ENCODE measurements around the gene SETD3. TPM values are rescaled to one million over a fixed set of nuclear protein-coding genes. Genes with fewer than 3 reads are reported as not detected.
A peak's percentile ranks its signal among the peaks of the same experiment; 100 is the strongest.

The SETD3 gene
- total RNA-seq, 1 donor from 2014 or later = 49.1 TPM

DNA sequence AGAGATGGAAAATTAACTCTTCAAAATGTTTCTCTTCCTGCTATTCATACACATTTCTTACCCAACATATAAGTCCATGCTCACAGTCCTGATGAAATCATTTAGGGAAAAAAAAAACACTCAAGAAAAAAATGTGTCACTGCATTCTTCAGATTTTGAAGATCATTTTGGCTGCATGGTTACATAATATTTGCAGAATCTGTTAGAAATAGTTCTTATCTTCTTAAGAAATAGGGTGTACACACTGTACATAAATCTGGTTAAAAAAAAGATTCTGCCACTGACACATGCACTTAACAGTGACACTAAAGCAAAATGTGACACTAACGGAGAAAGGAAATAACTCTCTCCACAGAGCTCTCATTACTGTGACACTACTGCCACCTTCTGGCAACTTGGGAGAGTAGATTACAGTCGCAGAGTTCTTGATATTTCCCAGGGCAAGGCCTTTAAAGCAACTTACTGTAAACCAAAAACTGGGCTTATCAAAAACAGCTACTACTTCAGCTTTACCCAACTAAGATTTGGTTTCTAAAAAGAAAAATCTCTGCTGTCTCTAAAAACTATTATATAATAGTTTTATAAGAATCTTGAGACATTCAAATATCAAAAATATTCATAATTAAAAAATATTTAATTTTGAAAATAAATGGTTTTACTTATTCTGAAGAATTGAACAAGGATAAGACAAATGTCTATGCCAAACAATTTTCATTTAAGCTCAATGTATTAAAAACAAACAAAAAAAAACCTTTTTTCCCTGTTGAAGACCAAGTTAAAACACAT lies 65.0 kb downstream of the SETD3 start:
- H3K4me3 Mint-ChIP-seq (ENCODE audit: unreplicated experiment) = no peak overlapping the region

DNA sequence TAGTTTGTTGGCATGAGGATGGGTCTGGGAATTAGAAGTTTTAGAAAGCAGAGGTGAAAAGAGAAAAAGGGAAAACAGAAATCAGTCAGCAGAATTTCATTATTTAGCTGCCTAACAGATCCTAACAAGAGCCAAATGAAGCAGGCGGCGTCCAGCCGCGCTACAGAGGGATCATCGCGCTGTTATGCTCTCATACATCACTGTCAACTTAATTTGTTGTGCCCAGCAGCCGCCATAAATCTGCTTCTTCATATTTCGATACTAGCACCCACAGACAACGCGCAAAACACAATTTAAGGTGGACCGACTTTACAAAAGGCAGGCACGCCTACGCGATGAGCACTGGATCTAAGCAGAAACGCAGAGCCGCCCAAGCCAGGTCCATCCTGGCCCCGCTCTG lies 66.7 kb downstream of the SETD3 start:
- DNase-seq (ENCODE audit: extremely low spot score, unreplicated experiment) = peak; percentile 66
- peaks cover 7% of the 10 kb centered on the region for H3K36me3 Mint-ChIP-seq (ENCODE audit: unreplicated experiment)
- H3K27ac Mint-ChIP-seq (ENCODE audit: unreplicated experiment) = no peak overlapping the region
- no peaks in the 10 kb centered on the region for H3K9me3 Mint-ChIP-seq (ENCODE audit: unreplicated experiment)
- H3K4me3 Mint-ChIP-seq (ENCODE audit: unreplicated experiment) = no peak overlapping the region
- H3K27me3 Mint-ChIP-seq (ENCODE audit: unreplicated experiment) = no peaks in the 10 kb centered on the region
- peaks cover 14% of the 10 kb centered on the region for H3K4me1 Mint-ChIP-seq (ENCODE audit: unreplicated experiment)
- TF ChIP-seq, protein P1, sequence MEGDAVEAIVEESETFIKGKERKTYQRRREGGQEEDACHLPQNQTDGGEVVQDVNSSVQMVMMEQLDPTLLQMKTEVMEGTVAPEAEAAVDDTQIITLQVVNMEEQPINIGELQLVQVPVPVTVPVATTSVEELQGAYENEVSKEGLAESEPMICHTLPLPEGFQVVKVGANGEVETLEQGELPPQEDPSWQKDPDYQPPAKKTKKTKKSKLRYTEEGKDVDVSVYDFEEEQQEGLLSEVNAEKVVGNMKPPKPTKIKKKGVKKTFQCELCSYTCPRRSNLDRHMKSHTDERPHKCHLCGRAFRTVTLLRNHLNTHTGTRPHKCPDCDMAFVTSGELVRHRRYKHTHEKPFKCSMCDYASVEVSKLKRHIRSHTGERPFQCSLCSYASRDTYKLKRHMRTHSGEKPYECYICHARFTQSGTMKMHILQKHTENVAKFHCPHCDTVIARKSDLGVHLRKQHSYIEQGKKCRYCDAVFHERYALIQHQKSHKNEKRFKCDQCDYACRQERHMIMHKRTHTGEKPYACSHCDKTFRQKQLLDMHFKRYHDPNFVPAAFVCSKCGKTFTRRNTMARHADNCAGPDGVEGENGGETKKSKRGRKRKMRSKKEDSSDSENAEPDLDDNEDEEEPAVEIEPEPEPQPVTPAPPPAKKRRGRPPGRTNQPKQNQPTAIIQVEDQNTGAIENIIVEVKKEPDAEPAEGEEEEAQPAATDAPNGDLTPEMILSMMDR (IDR thresholded peaks at IDR 0.05) = no peak

More for the DNA sequence above, 65.0 kb downstream of the SETD3 start:
- Mint-ChIP-seq H3K36me3 (ENCODE audit: unreplicated experiment) (peaks cover 4% of the 10 kb centered on the region), H3K27me3 (ENCODE audit: unreplicated experiment) (no peaks in the 10 kb centered on the region), H3K4me1 (ENCODE audit: unreplicated experiment) (peaks cover 14% of the 10 kb centered on the region), H3K27ac (ENCODE audit: unreplicated experiment) (peak overlapping the region; percentile 1), H3K9me3 (ENCODE audit: unreplicated experiment) (no peaks in the 10 kb centered on the region)
- TF ChIP-seq, protein P1 (IDR thresholded peaks at IDR 0.05) = peak; percentile 91
- DNase-seq (ENCODE audit: extremely low spot score, unreplicated experiment) = peak; percentile 82

DNA sequence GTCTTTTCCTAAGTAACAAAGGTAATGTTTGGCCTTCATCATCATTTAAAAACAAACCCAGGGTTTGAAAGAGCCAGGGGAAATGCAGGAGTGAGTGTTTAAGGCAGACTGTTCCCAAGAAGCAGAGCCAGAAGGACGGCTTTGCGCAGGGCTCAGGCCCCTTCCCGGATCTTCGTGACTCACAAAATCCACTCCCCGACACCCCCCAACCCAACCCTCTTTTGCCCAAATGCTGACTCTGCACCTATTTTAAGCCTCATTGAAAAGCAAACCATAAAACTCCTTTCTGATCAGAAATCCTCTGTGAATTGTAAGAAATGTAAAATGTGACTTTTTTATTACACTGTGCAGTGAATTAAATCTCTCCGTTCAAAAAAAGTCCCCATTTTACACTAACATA lies 67.5 kb downstream of the SETD3 start:
- Mint-ChIP-seq H3K9me3 (ENCODE audit: unreplicated experiment) (no peaks in the 10 kb centered on the region), H3K36me3 (ENCODE audit: unreplicated experiment) (peaks cover 7% of the 10 kb centered on the region), H3K4me1 (ENCODE audit: unreplicated experiment) (peaks cover 12% of the 10 kb centered on the region), H3K27ac (ENCODE audit: unreplicated experiment) (no peak overlapping the region), H3K4me3 (ENCODE audit: unreplicated experiment) (no peak overlapping the region), H3K27me3 (ENCODE audit: unreplicated experiment) (no peaks in the 10 kb centered on the region)
- DNase-seq (ENCODE audit: extremely low spot score, unreplicated experiment) = peak; percentile 21
- TF ChIP-seq, protein P1 (IDR thresholded peaks at IDR 0.05) = no peak

DNA sequence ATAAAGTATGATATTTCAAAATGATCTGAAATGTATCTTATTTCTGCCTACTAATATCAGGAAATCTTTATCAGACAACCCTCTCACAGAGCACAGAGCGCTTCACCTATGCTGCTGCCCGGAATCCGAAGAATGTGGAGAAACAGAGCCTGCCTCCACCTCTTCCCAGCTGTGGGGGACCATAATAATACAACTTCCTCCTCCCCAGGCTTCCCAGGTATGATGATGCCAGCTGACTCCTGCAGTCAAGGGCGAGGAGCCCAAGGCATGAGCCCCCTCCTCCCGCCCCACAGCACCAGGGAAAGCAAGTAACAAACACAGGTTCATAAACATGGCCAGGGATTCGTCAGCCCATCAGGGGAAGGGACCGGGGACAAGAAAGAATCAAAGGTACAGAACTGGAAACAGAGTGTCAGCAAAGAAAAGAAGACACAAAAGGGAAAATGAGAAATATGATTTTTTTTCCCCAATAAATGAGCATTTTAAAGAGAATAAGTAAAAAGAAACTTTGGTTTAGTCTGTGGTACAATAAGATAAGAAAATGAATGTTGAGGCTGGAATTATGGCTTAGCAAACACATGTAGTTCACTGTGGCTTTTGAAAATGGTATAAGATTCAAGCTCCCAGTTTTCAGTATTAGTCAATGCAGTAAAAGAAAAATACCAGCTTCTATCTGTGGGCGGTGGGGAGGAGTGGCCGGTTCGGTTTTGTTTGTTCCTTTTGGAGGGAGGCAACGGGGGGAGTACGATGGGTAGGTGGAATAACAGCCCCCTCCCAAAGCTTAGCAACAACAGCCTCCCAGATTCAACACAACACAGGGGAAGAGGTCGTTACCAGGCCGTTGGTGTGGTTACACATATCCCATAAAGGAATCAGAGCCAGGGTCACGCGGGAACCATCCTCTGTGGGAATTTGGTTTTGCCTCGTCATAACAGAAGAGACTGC lies 68.3 kb downstream of the SETD3 start:
- Mint-ChIP-seq H3K9me3 (ENCODE audit: unreplicated experiment) (no peaks in the 10 kb centered on the region), H3K27ac (ENCODE audit: unreplicated experiment) (no peak overlapping the region), H3K4me1 (ENCODE audit: unreplicated experiment) (peaks cover 12% of the 10 kb centered on the region), H3K4me3 (ENCODE audit: unreplicated experiment) (no peak overlapping the region), H3K36me3 (ENCODE audit: unreplicated experiment) (peaks cover 9% of the 10 kb centered on the region), H3K27me3 (ENCODE audit: unreplicated experiment) (no peaks in the 10 kb centered on the region)
- DNase-seq (ENCODE audit: extremely low spot score, unreplicated experiment) = peak; percentile 54
- TF ChIP-seq, protein P1 (IDR thresholded peaks at IDR 0.05) = no peak

DNA sequence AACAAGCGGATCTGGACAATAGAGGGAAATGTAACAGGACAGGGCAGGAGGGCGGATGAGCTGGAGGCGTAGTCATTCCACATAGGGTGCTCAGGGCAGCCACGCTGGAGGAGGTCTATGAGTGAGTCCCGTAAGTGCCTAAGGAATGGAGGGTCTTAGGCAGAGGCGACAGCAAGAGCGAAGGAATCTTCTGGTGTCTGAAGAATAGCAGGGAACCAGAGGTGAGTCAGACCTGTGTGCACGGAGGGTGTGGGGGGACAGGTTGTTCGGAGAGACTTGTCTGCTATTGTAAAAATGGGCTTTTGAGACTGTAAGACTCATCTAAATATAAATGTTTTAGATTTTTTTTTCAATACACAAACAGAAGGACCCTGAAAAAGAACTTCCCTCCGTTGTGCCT lies 70.6 kb downstream of the SETD3 start:
- Mint-ChIP-seq H3K27me3 (ENCODE audit: unreplicated experiment) (no peaks in the 10 kb centered on the region), H3K4me1 (ENCODE audit: unreplicated experiment) (peaks cover 6% of the 10 kb centered on the region), H3K36me3 (ENCODE audit: unreplicated experiment) (peaks cover 21% of the 10 kb centered on the region), H3K4me3 (ENCODE audit: unreplicated experiment) (no peak overlapping the region), H3K9me3 (ENCODE audit: unreplicated experiment) (no peaks in the 10 kb centered on the region), H3K27ac (ENCODE audit: unreplicated experiment) (no peak overlapping the region)
- no peak for DNase-seq (ENCODE audit: extremely low spot score, unreplicated experiment)
- TF ChIP-seq, protein P1 (IDR thresholded peaks at IDR 0.05) = no peak
